ENCODE results near the gene MAP3K7. TPM values are rescaled to one million over a fixed set of nuclear protein-coding genes. Genes with fewer than 3 reads are reported as not detected.

The MAP3K7 gene
- total and polyA plus RNA-seq, 2 of the 4 experiments (the other 2 are of a cell fraction) = 26.5 to 29.9 TPM

DNA sequence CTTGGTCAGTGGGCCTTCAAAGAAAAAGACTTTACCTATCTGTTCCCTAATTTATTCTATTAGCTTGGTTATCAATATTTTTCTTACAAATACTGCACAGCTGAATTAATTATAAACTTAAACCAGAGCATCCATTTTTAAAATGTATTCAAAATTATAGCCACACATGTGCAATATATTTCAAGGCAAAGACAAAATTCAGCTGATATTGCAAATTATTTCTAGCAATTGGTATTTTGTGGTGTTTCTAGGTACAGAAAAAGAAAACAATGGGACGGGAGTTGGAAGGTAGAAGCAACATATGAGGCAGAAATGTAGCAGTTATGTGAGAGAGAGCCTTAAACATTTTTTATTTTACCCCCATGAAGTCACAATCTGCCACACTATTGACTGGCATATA lies 64.9 kb downstream of the MAP3K7 start:
- no peaks in the 10 kb centered on the region for H3K27me3 ChIP-seq (ENCODE audit: control insufficient read depth, insufficient read depth, low read length)
- H2BK15ac ChIP-seq (ENCODE audit: low read depth, low read length) = no peak overlapping the region
- H3K9me1 ChIP-seq (ENCODE audit: insufficient read depth, low read length) = no peaks in the 10 kb centered on the region
- H3K4ac ChIP-seq (ENCODE audit: low read depth, low read length) = no peak overlapping the region
- H2BK120ac ChIP-seq (ENCODE audit: low read depth, low read length) = no peak overlapping the region
- no peak overlapping the region for H4K91ac ChIP-seq (ENCODE audit: insufficient read depth, low read depth, low read length)
- no peak overlapping the region for H2BK5ac ChIP-seq (ENCODE audit: low read depth, low read length, poor library complexity, severe bottlenecking)
- H3K14ac ChIP-seq (replicated peaks; ENCODE audit: low read depth, low read length) = no peak overlapping the region
- no peaks in the 10 kb centered on the region for H4K20me1 ChIP-seq (ENCODE audit: insufficient read depth, low read length)
- dilution Hi-C loops (cut with HindIII; ENCODE audit: low sequenced_read_pairs, unreplicated experiment) (no loop called here), in situ Hi-C loops (cut with MboI; ENCODE audit: low sequenced_read_pairs) (no loop called here), intact Hi-C loops (cut with micrococcal nuclease) (no loop called here)
- no peak overlapping the region for H4K8ac ChIP-seq (ENCODE audit: low read depth in 2 of 2, low read length in 2 of 2)
- no CpG with 5 or more reads among the region's 1 CpG for WGBS, 2 experiments (ENCODE audit: extremely low coverage in 2 of 2, insufficient read length in 1 of 2)
- H2AK5ac ChIP-seq (ENCODE audit: low read depth, low read length) = no peak overlapping the region
- POLR2A ChIA-PET (ENCODE audit: unreplicated experiment) = no interaction called here
- H2AFZ ChIP-seq (replicated peaks; ENCODE audit: low read length, poor library complexity) = no peak overlapping the region
- H3K23ac ChIP-seq (ENCODE audit: low read depth, low read length) = no peak overlapping the region
- no peak overlapping the region for H3K4me3 ChIP-seq (ENCODE audit: insufficient read depth, low read depth, low read length)
- peak; percentile 83 for TF ChIP-seq MAFK (IDR thresholded peaks at IDR 0.05; ENCODE audit: low read depth, low read length)
- TF ChIP-seq RCOR1 (IDR thresholded peaks at IDR 0.05; ENCODE audit: insufficient replicate concordance, low read length) = no peak
- peaks cover 6% of the 10 kb centered on the region for H3K36me3 ChIP-seq (ENCODE audit: control insufficient read depth, insufficient read depth, low read length)
- H3K79me1 ChIP-seq (ENCODE audit: low read depth in 1 of 2, low read length in 2 of 2) = 0 out of 4 replicates have a peak, but pooled peaks cover 0 to 4% of the 10 kb centered on the region in 2 experiments
- H3K56ac ChIP-seq (ENCODE audit: extremely low read depth, insufficient read depth, low read length) = no peak overlapping the region
- H3K9ac ChIP-seq (ENCODE audit: low read depth, low read length) = no peak overlapping the region
- no peak overlapping the region for H2BK20ac ChIP-seq (ENCODE audit: low read depth, low read length)
- no peak overlapping the region for H3K27ac ChIP-seq (ENCODE audit: insufficient read depth, low read length)
- CTCF ChIA-PET = no interaction called here
- no peaks in the 10 kb centered on the region for H3K9me3 ChIP-seq (ENCODE audit: control insufficient read depth, insufficient read depth, low read length)
- no TSS peak for BruUV-seq (replicated peaks)
- DNase-seq = no peak
- H3K4me2 ChIP-seq (ENCODE audit: low read depth, low read length) = no peak overlapping the region
- H3K4me1 ChIP-seq (ENCODE audit: control insufficient read depth, insufficient read depth, low read length) = no peaks in the 10 kb centered on the region; the same call in 1 of the 2 replicates
- H4K5ac ChIP-seq (ENCODE audit: low read depth, low read length) = no peak overlapping the region
- H2AK9ac ChIP-seq (replicated peaks; ENCODE audit: low read depth, low read length, poor library complexity) = no peak overlapping the region
- no peak for ATAC-seq (ENCODE audit: low read depth)
- H3K18ac ChIP-seq (ENCODE audit: low read depth, low read length) = no peak overlapping the region
